Upper lobe of left lung (tissue), 4 donors: Measurements from ENCODE around the gene EYA3.

Experiments
- CTCF ChIP-seq, 6 experiments: fragments of 450-650 bp in 4 of 6; fragments of 200-600 bp in 2 of 6; sonication (generic) in 2 of 6; IDR thresholded peaks; one replicate each; pipeline ENCODE4 v1.5.1; 2016 to 2019; ENCODE audit warnings: antibody characterized with exemption in 6 of 6
- EP300 ChIP-seq, 4 donors: sonication (generic); formaldehyde crosslinking; IDR thresholded peaks; one replicate each; pipeline ENCODE4 v1.5.1; 2017; ENCODE audit warnings: antibody characterized with exemption in 4 of 4, control low read depth in 2 of 4
- POLR2A ChIP-seq, 4 donors: fragments of 450-650 bp; IDR thresholded peaks; one replicate each; pipeline ENCODE4 v1.5.1; 2016 to 2017; ENCODE audit warnings: antibody characterized with exemption in 4 of 4, mild to moderate bottlenecking in 2 of 4
- POLR2AphosphoS5 ChIP-seq, 2 donors: sonication (generic); formaldehyde crosslinking; IDR thresholded peaks; one replicate each; pipeline ENCODE4 v1.5.1; 2017; ENCODE audit warnings: antibody characterized with exemption in 2 of 2

DNA sequence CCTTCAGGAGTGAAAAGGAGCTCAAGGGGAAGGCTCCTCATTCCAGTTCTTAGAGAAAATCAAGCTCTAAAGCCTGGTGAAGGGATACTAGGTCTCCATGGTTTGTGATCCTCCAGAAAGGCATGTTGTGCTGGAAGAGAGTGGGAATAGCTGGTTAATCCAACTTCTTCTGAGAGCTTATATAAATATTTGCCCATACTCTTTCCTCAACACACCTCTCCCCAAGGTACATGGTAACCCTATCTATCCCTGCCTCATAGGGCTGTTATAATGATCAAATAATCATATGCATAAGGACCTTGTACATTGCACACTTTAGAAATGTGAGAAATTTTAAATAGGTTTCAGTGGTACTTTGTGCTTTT lies 114.0 kb downstream of the EYA3 start:
- TF ChIP-seq CTCF (IDR thresholded peaks at IDR 0.05) = no peak
- no peak for TF ChIP-seq POLR2A (IDR thresholded peaks at IDR 0.05)
- TF ChIP-seq POLR2AphosphoS5 (IDR thresholded peaks at IDR 0.05) = no peak
- TF ChIP-seq EP300 (IDR thresholded peaks at IDR 0.05) = no peak
